ENCODE measurements around the gene COL27A1. TPM values are rescaled to one million over a fixed set of nuclear protein-coding genes. Genes with fewer than 3 reads are reported as not detected.

The COL27A1 gene
- total and polyA plus RNA-seq, 8 donors: 15.8 to 180 (median 147) TPM

GRCh38 chr9:114153761-114154599 lies 1.4 kb upstream of the COL27A1 start:
- Histone ChIP-seq H3K27me3 (peaks cover 12 to 70% of the 10 kb centered on the region in 2 donors), H3K36me3 (no peaks in the 10 kb centered on the region)
- ATAC-seq: peak; percentile 10

GRCh38 chr9:114154600-114155102 lies 686 bp upstream of the COL27A1 start:
- Histone ChIP-seq H3K27ac (no peak overlapping the region), H3K9me3 (no peaks in the 10 kb centered on the region), H3K27me3 (peaks cover 12 to 70% of the 10 kb centered on the region in 2 donors), H3K4me1 (peaks cover 11 to 25% of the 10 kb centered on the region in 2 donors), H3K4me3 (peak overlapping the region; percentile 9 to 47), H3K36me3 (no peaks in the 10 kb centered on the region)
- intact Hi-C loops (cut with DNase I): loop anchor here in 1 of 2 donors (10.0 kb wide), 1 partner anchor 130 kb away; no protein-coding TSS in a partner anchor
- no peak for ATAC-seq
- no peak for TF ChIP-seq CTCF (IDR thresholded peaks at IDR 0.05)
- no peak for DNase-seq

More at GRCh38 chr9:114153761-114154599, 1.4 kb upstream of the COL27A1 start:
- Histone ChIP-seq H3K4me1 (peaks cover 11 to 25% of the 10 kb centered on the region in 2 donors), H3K27ac (no peak overlapping the region), H3K9me3 (no peaks in the 10 kb centered on the region), H3K4me3 (peak overlapping the region; percentile 9 to 31)
- peak in 1 of 4 donors; percentile 83 for DNase-seq
- intact Hi-C loops (cut with DNase I): loop anchor here in 1 of 2 donors (10.0 kb wide), 1 partner anchor 131 kb away; no protein-coding TSS in a partner anchor
- peak in 1 of 2 donors; percentile 4 for TF ChIP-seq CTCF (IDR thresholded peaks at IDR 0.05)

GRCh38 chr9:114155995-114156656 lies 789 bp downstream of the COL27A1 start:
- peaks cover 12 to 63% of the 10 kb centered on the region in 2 donors for H3K27me3 ChIP-seq
- peak in 1 of 4 donors; percentile 76 for DNase-seq
- peaks cover 11 to 25% of the 10 kb centered on the region in 2 donors for H3K4me1 ChIP-seq
- H3K4me3 ChIP-seq: peak overlapping the region; percentile 43 to 47
- intact Hi-C loops (cut with DNase I): loop anchor here in 1 of 2 donors (10.0 kb wide), 1 partner anchor 129 kb away; no protein-coding TSS in a partner anchor
- ATAC-seq: peak; percentile 17
- H3K36me3 ChIP-seq: no peaks in the 10 kb centered on the region
- TF ChIP-seq CTCF (IDR thresholded peaks at IDR 0.05): no peak
- H3K9me3 ChIP-seq: no peaks in the 10 kb centered on the region
- H3K27ac ChIP-seq: peak overlapping the region; percentile 18 to 48

GRCh38 chr9:114156657-114157421 lies 1.5 kb downstream of the COL27A1 start:
- peak; percentile 75 for ATAC-seq
- H3K27me3 ChIP-seq: peaks cover 12 to 57% of the 10 kb centered on the region in 2 donors

More at GRCh38 chr9:114156657-114157421, 1.5 kb downstream of the COL27A1 start:
- H3K36me3 ChIP-seq: no peaks in the 10 kb centered on the region
- no peaks in the 10 kb centered on the region for H3K9me3 ChIP-seq
- peaks cover 11 to 25% of the 10 kb centered on the region in 2 donors for H3K4me1 ChIP-seq
- DNase-seq: peak; percentile 59 to 86 (median 80)
- no peak for TF ChIP-seq CTCF (IDR thresholded peaks at IDR 0.05)
- peak overlapping the region; percentile 18 to 48 for H3K27ac ChIP-seq
- intact Hi-C loops (cut with DNase I): loop anchor here in 1 of 2 donors (10.0 kb wide), 1 partner anchor 128 kb away; no protein-coding TSS in a partner anchor
- H3K4me3 ChIP-seq: peak overlapping the region; percentile 43 to 47
